ENCODE data around the gene ACTR5. TPM values are rescaled to one million over a fixed set of nuclear protein-coding genes. Genes with fewer than 3 reads are reported as not detected.

ACTR5 gene
- total and polyA plus RNA-seq, 2 of the 13 experiments (the other 11 are each of a cell fraction or from before 2014, with no cell fraction given), result 19.5 to 20.5 TPM

DNA sequence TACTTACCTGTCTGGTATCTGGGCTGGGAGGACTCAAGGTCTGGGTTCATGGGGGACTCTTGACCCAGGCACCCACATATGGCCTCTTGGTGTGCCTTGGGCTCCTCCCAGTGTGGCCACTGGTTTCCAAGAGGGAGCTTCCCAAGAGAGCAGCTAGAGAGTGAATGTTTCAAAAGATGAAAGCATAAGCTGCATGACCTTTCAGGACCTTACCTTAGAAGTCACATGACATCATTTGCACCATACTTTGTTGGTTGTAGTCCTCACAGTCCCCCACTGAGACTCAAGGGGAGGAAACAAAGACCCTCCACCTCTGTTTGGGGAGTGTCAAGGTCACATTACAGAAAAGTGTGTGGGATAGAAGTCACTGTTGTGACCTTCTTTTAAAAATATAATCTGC is 13.9 kb downstream of the ACTR5 start (continued):
- TF ChIP-seq ARHGAP35 (CRISPR knock-in tag; IDR thresholded peaks at IDR 0.05; ENCODE audit: borderline replicate concordance), result no peak
- TF ChIP-seq HNF4G (IDR thresholded peaks at IDR 0.05; ENCODE audit: borderline replicate concordance, low read depth, low read length), result no peak
- no peak for TF ChIP-seq HNF4G (CRISPR knock-in tag; IDR thresholded peaks at IDR 0.05; ENCODE audit: borderline replicate concordance, low read depth)
- no peak for TF ChIP-seq NR2F2 (IDR thresholded peaks at IDR 0.05; ENCODE audit: borderline replicate concordance, low read depth)
- TF ChIP-seq SMYD3 (CRISPR knock-in tag; IDR thresholded peaks at IDR 0.05), result no peak
- no peak for TF ChIP-seq FOXM1 (CRISPR knock-in tag; IDR thresholded peaks at IDR 0.05)

DNA sequence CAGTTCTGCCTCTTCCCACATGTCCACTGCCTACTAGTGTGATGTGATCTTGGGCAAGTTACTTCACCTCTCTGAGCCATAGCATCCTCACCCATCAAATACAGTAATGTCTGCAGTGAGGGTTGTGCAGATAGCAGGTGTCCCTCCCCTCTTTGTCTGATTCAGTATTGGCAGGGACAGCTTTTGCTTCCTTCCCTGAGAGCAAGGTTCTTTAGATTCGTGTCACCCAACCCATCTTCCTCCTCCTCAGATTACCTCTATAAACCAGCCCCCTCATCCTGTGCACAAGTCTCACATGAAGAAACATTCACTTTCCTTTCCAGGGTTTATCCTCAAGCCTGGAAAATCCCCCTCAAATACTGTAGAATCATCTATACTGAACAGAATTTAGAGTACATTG is 15.4 kb downstream of the ACTR5 start:
- in situ Hi-C loops (cut with HindIII; ENCODE audit: extremely low pct_ligation_motif_present, low pct_unique_long_range_greater_than_20kb), result no loop called here
- intact Hi-C loops (cut with micrococcal nuclease; ENCODE audit: unreplicated experiment), result no loop called here
- DNase-seq (ENCODE audit: low spot score), result no peak
- no peak overlapping the region for H3K9ac ChIP-seq (ENCODE audit: insufficient read depth, low read depth, low read length)
- POLR2A ChIA-PET, result no interaction called here
- 100% methylated on average over 1 of the region's 1 CpG for WGBS (ENCODE audit: low lambda C conversion rate)
- no peak overlapping the region for H3K4me2 ChIP-seq (ENCODE audit: low read depth, low read length)
- no peaks in the 10 kb centered on the region for H3K4me1 ChIP-seq (ENCODE audit: insufficient read depth, low read length)
- ATAC-seq, result no peak
- H2AFZ ChIP-seq (ENCODE audit: low read length), result no peak overlapping the region
- H3K27me3 ChIP-seq (ENCODE audit: control insufficient read depth in 1 of 2, insufficient read depth in 2 of 2, low read length in 2 of 2), result no peaks in the 10 kb centered on the region
- H3K27ac ChIP-seq (ENCODE audit: extremely low read length, insufficient read depth, low read length), result no peak overlapping the region
- no TSS peak for BruUV-seq (replicated peaks)
- no peak overlapping the region for H3K4me3 ChIP-seq (replicated peaks in 1 of 3; ENCODE audit: insufficient read depth in 1 of 3, low read depth in 2 of 3, low read length in 3 of 3)
- peaks cover 40 to 92% of the 10 kb centered on the region in 2 experiments for H3K36me3 ChIP-seq (replicated peaks in 1 of 2; ENCODE audit: control insufficient read depth in 1 of 2, insufficient read depth in 2 of 2, low read length in 2 of 2)
- H4K20me1 ChIP-seq (ENCODE audit: insufficient read depth, low read length), result no peaks in the 10 kb centered on the region
- no peak for FAIRE-seq
- no peaks in the 10 kb centered on the region for H3K79me2 ChIP-seq (ENCODE audit: insufficient read depth, low read length)
- CTCF ChIA-PET (ENCODE audit: low intra/inter-chr PET ratio, low total read pairs), result no interaction called here
- no peaks in the 10 kb centered on the region for H3K9me3 ChIP-seq (ENCODE audit: low read length)
- TF ChIP-seq ZNF292 (CRISPR knock-in tag; IDR thresholded peaks at IDR 0.05; ENCODE audit: borderline replicate concordance, low read depth) (no peak), CHCHD3 (CRISPR knock-in tag; IDR thresholded peaks at IDR 0.05) (no peak)
- TF ChIP-seq, protein P1, sequence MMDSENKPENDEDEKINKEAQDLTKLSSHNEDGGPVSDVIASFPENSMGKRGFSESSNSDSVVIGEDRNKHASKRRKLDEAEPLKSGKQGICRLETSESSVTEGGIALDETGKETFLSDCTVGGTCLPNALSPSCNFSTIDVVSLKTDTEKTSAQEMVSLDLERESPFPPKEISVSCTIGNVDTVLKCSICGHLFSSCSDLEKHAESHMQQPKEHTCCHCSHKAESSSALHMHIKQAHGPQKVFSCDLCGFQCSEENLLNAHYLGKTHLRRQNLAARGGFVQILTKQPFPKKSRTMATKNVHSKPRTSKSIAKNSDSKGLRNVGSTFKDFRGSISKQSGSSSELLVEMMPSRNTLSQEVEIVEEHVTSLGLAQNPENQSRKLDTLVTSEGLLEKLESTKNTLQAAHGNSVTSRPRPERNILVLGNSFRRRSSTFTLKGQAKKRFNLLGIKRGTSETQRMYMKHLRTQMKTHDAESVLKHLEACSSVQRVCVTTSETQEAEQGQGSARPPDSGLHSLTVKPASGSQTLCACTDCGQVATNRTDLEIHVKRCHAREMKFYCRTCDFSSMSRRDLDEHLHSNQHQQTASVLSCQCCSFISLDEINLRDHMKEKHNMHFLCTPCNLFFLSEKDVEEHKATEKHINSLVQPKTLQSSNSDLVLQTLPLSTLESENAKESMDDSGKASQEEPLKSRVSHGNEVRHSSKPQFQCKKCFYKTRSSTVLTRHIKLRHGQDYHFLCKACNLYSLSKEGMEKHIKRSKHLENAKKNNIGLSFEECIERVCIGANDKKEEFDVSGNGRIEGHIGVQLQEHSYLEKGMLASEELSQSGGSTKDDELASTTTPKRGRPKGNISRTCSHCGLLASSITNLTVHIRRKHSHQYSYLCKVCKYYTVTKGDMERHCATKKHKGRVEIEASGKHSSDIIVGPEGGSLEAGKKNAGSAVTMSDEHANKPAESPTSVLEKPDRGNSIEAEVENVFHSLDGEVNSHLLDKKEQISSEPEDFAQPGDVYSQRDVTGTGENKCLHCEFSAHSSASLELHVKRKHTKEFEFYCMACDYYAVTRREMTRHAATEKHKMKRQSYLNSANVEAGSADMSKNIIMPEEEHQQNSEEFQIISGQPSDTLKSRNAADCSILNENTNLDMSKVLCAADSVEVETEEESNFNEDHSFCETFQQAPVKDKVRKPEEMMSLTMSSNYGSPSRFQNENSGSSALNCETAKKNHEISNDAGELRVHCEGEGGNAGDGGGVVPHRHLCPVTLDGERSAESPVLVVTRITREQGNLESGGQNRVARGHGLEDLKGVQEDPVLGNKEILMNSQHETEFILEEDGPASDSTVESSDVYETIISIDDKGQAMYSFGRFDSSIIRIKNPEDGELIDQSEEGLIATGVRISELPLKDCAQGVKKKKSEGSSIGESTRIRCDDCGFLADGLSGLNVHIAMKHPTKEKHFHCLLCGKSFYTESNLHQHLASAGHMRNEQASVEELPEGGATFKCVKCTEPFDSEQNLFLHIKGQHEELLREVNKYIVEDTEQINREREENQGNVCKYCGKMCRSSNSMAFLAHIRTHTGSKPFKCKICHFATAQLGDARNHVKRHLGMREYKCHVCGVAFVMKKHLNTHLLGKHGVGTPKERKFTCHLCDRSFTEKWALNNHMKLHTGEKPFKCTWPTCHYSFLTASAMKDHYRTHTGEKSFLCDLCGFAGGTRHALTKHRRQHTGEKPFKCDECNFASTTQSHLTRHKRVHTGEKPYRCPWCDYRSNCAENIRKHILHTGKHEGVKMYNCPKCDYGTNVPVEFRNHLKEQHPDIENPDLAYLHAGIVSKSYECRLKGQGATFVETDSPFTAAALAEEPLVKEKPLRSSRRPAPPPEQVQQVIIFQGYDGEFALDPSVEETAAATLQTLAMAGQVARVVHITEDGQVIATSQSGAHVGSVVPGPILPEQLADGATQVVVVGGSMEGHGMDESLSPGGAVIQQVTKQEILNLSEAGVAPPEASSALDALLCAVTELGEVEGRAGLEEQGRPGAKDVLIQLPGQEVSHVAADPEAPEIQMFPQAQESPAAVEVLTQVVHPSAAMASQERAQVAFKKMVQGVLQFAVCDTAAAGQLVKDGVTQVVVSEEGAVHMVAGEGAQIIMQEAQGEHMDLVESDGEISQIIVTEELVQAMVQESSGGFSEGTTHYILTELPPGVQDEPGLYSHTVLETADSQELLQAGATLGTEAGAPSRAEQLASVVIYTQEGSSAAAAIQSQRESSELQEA (CRISPR knock-in tag; IDR thresholded peaks at IDR 0.05; ENCODE audit: not compliant biosample characterization), result no peak
- TF ChIP-seq, protein P2, sequence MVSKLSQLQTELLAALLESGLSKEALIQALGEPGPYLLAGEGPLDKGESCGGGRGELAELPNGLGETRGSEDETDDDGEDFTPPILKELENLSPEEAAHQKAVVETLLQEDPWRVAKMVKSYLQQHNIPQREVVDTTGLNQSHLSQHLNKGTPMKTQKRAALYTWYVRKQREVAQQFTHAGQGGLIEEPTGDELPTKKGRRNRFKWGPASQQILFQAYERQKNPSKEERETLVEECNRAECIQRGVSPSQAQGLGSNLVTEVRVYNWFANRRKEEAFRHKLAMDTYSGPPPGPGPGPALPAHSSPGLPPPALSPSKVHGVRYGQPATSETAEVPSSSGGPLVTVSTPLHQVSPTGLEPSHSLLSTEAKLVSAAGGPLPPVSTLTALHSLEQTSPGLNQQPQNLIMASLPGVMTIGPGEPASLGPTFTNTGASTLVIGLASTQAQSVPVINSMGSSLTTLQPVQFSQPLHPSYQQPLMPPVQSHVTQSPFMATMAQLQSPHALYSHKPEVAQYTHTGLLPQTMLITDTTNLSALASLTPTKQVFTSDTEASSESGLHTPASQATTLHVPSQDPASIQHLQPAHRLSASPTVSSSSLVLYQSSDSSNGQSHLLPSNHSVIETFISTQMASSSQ (IDR thresholded peaks at IDR 0.05; ENCODE audit: low read depth), result no peak
- TF ChIP-seq, protein P2 (CRISPR knock-in tag; IDR thresholded peaks at IDR 0.05; ENCODE audit: borderline replicate concordance), result no peak
